Endodermal cell (in vitro differentiated cells): ENCODE measurements around the gene SPON1. TPM values are rescaled to one million over a fixed set of nuclear protein-coding genes. Genes with fewer than 3 reads are reported as not detected.

ENCODE experiments used
- DNase-seq: peaks from one replicate; pipeline ENCODE4 v3.0.0-alpha.2; 2017
- H3K27ac ChIP-seq: 2 replicates; pipeline ENCODE4 v1.5.1; 2013; ENCODE audit warnings: mild to moderate bottlenecking, low read depth, low read length, moderate library complexity
- H3K27me3 ChIP-seq: 2 replicates; pipeline ENCODE4 v1.6.1; 2013; ENCODE audit warnings: mild to moderate bottlenecking, low read length, moderate library complexity; ENCODE audit not compliant: insufficient read depth, control insufficient read depth, poor library complexity, severe bottlenecking
- H3K36me3 ChIP-seq: 2 replicates; pipeline ENCODE4 v1.7.0; 2013; ENCODE audit warnings: mild to moderate bottlenecking, low read length, moderate library complexity; ENCODE audit not compliant: control insufficient read depth, insufficient read depth
- H3K4me1 ChIP-seq: one replicate; pipeline ENCODE4 v1.7.0; 2013; ENCODE audit warnings: low read length; ENCODE audit not compliant: control insufficient read depth, insufficient read depth
- H3K4me3 ChIP-seq: 2 replicates; pipeline ENCODE4 v1.5.1; 2013; ENCODE audit warnings: mild to moderate bottlenecking, low read length, moderate library complexity
- H3K9ac ChIP-seq: 2 replicates; pipeline ENCODE4 v1.6.1; 2013; ENCODE audit warnings: mild to moderate bottlenecking, low read length, moderate library complexity; ENCODE audit not compliant: poor library complexity, severe bottlenecking; ENCODE audit errors: extremely low read depth
- H3K9me3 ChIP-seq: 2 replicates; pipeline ENCODE4 v1.6.1; 2013; ENCODE audit warnings: mild to moderate bottlenecking, low read length, moderate library complexity; ENCODE audit not compliant: control insufficient read depth
- H3K27ac Mint-ChIP-seq: 2 replicates; pipeline ENCODE4 v1.8.0; 2020; ENCODE audit warnings: mixed read lengths
- H3K27me3 Mint-ChIP-seq: 2 replicates; pipeline ENCODE4 v1.8.0; 2021; ENCODE audit warnings: mild to moderate bottlenecking, mixed read lengths; ENCODE audit not compliant: insufficient read depth
- H3K36me3 Mint-ChIP-seq: 2 replicates; pipeline ENCODE4 v1.8.0; 2020; ENCODE audit warnings: low read depth, mixed read lengths
- H3K4me1 Mint-ChIP-seq: 2 replicates; pipeline ENCODE4 v1.8.0; 2020; ENCODE audit warnings: mixed read lengths
- H3K4me3 Mint-ChIP-seq: 2 replicates; pipeline ENCODE4 v1.8.0; 2020; ENCODE audit warnings: mild to moderate bottlenecking, moderate library complexity, mixed read lengths
- H3K9me3 Mint-ChIP-seq: 2 replicates; pipeline ENCODE4 v1.8.0; 2020; ENCODE audit warnings: mild to moderate bottlenecking, mixed read lengths
- CTCF ChIP-seq: fragments of 200-600 bp; sonication (generic); conservative IDR thresholded peaks from 2 replicates; pipeline ENCODE4 v1.5.0; 2021; ENCODE audit warnings: antibody characterized with exemption, mild to moderate bottlenecking
- WGBS, 2 experiments: methylation state at CpG; one replicate each; pipeline versions ENCODE4 v1.1.5 to v1.1.7; 2013; ENCODE audit warnings: missing lambda C conversion rate in 2 of 2, mixed read lengths in 1 of 2; ENCODE audit not compliant: insufficient coverage in 1 of 2, insufficient read length in 1 of 2; 5-methylcytosine and 5-hydroxymethylcytosine counted together
- total RNA-seq, 2 donors: library from RNA; stranded (reverse); fragmentation: NEBNext Ultra II Directional in 1 of 2; extraction: Animal tissue kit (Norgen Biotek cat#: 25700) in 1 of 2; gene quantifications; 2 replicates in 1 of 2; 3 replicates in 1 of 2; pipeline ENCODE4 v1.2.1, GENCODE V29; 2021

The SPON1 gene
- total RNA-seq, 2 donors from 2014 or later = 0.13 to 1.6 TPM

- Histone ChIP-seq H3K4me3 (no peak overlapping the region), H3K36me3 (no peaks in the 10 kb centered on the region), H3K4me1 (peaks cover 2% of the 10 kb centered on the region), H3K9ac (no peak overlapping the region), H3K27ac (no peak overlapping the region), H3K9me3 (no peaks in the 10 kb centered on the region), H3K27me3 (no peaks in the 10 kb centered on the region)
- 77 to 82% methylated on average over 3 to 5 of the region's 5 CpGs for WGBS, 2 experiments
- TF ChIP-seq CTCF = no peak
- Mint-ChIP-seq H3K36me3 (no peaks in the 10 kb centered on the region), H3K27me3 (no peaks in the 10 kb centered on the region), H3K27ac (no peak overlapping the region), H3K4me1 (peaks cover 5% of the 10 kb centered on the region), H3K9me3 (no peaks in the 10 kb centered on the region), H3K4me3 (no peak overlapping the region)
- DNase-seq = no peak
Measured at GRCh38 chr11:14106303-14107049, 144.0 kb downstream of the SPON1 start.

- TF ChIP-seq CTCF = no peak
- Mint-ChIP-seq H3K27me3 (no peaks in the 10 kb centered on the region), H3K4me3 (no peak overlapping the region), H3K9me3 (no peaks in the 10 kb centered on the region), H3K36me3 (no peaks in the 10 kb centered on the region), H3K27ac (no peak overlapping the region), H3K4me1 (peaks cover 5% of the 10 kb centered on the region)
- Histone ChIP-seq H3K9ac (no peak overlapping the region), H3K4me3 (no peak overlapping the region), H3K36me3 (no peaks in the 10 kb centered on the region), H3K4me1 (peaks cover 2% of the 10 kb centered on the region), H3K9me3 (no peaks in the 10 kb centered on the region), H3K27me3 (no peaks in the 10 kb centered on the region), H3K27ac (no peak overlapping the region)
- DNase-seq = no peak
- WGBS, 2 experiments = 88 to 92% methylated on average over 3 to 4 of the region's 4 CpGs
Measured at GRCh38 chr11:14107050-14107430, 144.5 kb downstream of the SPON1 start.

- no peak overlapping the region for H3K27ac Mint-ChIP-seq
Measured at GRCh38 chr11:14109742-14110141, 147.2 kb downstream of the SPON1 start.

More at GRCh38 chr11:14109742-14110141, 147.2 kb downstream of the SPON1 start:
- Histone ChIP-seq H3K27ac (no peak overlapping the region), H3K36me3 (no peaks in the 10 kb centered on the region), H3K27me3 (no peaks in the 10 kb centered on the region), H3K4me1 (peaks cover 2% of the 10 kb centered on the region), H3K4me3 (no peak overlapping the region), H3K9me3 (no peaks in the 10 kb centered on the region), H3K9ac (no peak overlapping the region)
- no peak for DNase-seq
- Mint-ChIP-seq H3K4me1 (peaks cover 3% of the 10 kb centered on the region), H3K36me3 (no peaks in the 10 kb centered on the region), H3K9me3 (no peaks in the 10 kb centered on the region), H3K4me3 (no peak overlapping the region), H3K27me3 (no peaks in the 10 kb centered on the region)
- TF ChIP-seq CTCF = no peak
- 97 to 100% methylated on average over 1 of the region's 1 CpG for WGBS, 2 experiments
